ENCODE results near the gene ERCC4.

DNA sequence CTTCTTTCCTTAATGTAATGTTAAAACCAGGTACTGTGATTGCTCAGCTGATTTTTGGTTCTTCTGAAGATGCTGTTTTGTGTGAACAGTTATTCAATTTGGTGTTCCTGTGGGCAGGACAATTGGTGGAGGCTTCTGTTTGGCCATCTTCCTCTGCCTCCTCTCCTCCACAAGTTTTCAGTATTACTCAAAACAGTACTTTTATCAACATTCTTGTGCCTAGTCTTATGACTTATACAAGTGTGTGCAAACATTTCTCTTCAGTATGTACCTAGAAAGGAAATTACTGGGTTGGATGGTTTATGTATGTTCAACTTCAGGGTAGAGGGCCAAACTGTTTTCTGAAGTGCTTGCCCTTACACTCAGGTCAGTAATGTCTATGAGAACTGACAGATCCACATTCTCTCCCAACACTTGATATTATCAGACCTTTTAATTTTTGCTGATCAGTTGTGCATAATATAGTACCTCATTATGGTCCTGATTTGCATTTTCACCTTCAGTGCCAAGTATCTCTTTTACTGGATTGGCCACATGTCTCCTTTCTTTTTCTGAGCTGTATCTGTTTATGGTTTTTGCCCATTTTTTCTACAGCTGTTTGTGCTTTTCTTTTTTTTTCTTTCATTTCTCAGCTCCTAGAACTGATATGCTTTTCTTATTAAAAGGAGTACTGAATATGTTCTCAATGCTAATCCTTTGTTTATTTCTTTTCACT is 50.9 kb downstream of the ERCC4 start:
- TF ChIP-seq, protein P1, sequence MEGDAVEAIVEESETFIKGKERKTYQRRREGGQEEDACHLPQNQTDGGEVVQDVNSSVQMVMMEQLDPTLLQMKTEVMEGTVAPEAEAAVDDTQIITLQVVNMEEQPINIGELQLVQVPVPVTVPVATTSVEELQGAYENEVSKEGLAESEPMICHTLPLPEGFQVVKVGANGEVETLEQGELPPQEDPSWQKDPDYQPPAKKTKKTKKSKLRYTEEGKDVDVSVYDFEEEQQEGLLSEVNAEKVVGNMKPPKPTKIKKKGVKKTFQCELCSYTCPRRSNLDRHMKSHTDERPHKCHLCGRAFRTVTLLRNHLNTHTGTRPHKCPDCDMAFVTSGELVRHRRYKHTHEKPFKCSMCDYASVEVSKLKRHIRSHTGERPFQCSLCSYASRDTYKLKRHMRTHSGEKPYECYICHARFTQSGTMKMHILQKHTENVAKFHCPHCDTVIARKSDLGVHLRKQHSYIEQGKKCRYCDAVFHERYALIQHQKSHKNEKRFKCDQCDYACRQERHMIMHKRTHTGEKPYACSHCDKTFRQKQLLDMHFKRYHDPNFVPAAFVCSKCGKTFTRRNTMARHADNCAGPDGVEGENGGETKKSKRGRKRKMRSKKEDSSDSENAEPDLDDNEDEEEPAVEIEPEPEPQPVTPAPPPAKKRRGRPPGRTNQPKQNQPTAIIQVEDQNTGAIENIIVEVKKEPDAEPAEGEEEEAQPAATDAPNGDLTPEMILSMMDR (optimal IDR thresholded peaks at IDR 0.05 in 1 of 3, IDR thresholded peaks at IDR 0.05 in 1 of 3, conservative IDR thresholded peaks at IDR 0.05 in 1 of 3; ENCODE audit: extremely low read depth in 1 of 3, insufficient read depth in 2 of 3, low read length in 3 of 3) = no peak
- TF ChIP-seq EZH2 (IDR thresholded peaks at IDR 0.05; ENCODE audit: low read length) = no peak
